ENCODE measurements around the gene EMILIN2.

EMILIN2 gene

GRCh38 chr18:2847317-2848246, 776 bp downstream of the EMILIN2 start:
- Histone ChIP-seq H3K9me2 (replicated peaks; ENCODE audit: control insufficient read depth, low read length) (no peaks in the 10 kb centered on the region), H3K27me3 (ENCODE audit: control insufficient read depth, low read length) (peaks cover 59% of the 10 kb centered on the region), H3K79me2 (ENCODE audit: control insufficient read depth, low read length) (no peaks in the 10 kb centered on the region), H3K4me3 (ENCODE audit: low read length) (peak overlapping the region; percentile 26; the same call in 1 of the 2 replicates), H3K4me2 (ENCODE audit: low read length) (peak overlapping the region; percentile 42), H3F3A (ENCODE audit: control insufficient read depth, insufficient read depth) (no peaks in the 10 kb centered on the region), H3K9me3 (ENCODE audit: control insufficient read depth, insufficient read depth, low read length) (no peaks in the 10 kb centered on the region), H3K27ac (ENCODE audit: low read depth, low read length) (no peak overlapping the region), H3K36me3 (ENCODE audit: control insufficient read depth, low read length) (no peaks in the 10 kb centered on the region), H4K20me1 (ENCODE audit: control insufficient read depth, insufficient read depth, low read depth, low read length) (no peaks in the 10 kb centered on the region), H3K4me1 (ENCODE audit: control insufficient read depth, low read length) (peaks cover 27% of the 10 kb centered on the region)
- TF ChIP-seq EZH2phosphoT487 (IDR thresholded peaks at IDR 0.05; ENCODE audit: borderline replicate concordance, low read length): no peak; the same call in 1 of the 2 replicates
- TF ChIP-seq, protein P1, sequence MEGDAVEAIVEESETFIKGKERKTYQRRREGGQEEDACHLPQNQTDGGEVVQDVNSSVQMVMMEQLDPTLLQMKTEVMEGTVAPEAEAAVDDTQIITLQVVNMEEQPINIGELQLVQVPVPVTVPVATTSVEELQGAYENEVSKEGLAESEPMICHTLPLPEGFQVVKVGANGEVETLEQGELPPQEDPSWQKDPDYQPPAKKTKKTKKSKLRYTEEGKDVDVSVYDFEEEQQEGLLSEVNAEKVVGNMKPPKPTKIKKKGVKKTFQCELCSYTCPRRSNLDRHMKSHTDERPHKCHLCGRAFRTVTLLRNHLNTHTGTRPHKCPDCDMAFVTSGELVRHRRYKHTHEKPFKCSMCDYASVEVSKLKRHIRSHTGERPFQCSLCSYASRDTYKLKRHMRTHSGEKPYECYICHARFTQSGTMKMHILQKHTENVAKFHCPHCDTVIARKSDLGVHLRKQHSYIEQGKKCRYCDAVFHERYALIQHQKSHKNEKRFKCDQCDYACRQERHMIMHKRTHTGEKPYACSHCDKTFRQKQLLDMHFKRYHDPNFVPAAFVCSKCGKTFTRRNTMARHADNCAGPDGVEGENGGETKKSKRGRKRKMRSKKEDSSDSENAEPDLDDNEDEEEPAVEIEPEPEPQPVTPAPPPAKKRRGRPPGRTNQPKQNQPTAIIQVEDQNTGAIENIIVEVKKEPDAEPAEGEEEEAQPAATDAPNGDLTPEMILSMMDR (IDR thresholded peaks at IDR 0.05; ENCODE audit: low read depth, low read length, poor library complexity, severe bottlenecking): no peak

DNA sequence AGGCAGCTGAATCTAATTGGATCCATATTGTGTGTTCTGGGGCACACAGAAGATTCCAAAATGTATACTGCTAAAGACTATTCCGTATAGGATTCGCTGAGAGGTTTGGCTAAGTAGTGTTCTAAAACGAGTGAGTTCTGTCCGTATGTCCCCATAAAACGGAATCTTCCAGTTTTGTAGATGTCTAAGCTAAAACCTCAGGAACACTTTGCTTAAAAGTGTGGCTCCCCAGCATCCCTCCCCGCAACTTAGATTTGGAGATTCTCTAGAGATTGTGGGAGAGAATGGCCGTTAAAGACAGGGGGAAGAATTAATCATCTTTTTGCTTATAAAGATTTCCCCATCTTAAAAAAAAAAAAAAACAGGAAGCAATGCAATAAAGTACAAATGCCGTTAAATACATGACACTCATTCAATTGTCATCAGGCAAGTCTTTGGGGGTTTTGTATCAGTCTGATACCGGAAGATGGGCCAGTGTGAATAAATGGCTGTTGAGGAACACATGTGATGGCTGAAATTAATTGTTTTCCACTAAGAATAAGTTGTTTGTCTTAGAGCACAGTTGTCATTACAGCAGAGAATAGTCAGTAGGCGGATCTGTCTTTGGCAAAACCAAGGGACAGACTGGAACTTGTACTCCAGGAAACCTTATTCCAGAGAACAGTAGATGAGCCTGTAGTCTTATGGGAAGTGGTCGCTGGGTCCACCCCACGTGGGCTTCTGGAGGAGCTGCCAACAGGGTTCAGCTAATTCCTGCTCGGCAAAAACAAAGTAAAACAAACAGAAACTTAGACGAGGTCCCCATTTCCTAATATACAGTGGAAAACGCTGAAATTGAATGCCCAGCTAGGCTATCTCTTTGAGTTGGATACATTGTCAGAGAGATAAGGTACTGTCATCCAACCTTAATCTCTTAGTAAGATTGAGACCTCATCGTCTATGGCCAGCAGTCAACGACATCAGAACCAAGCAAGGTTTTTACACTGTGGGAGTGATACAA, 1.7 kb downstream of the EMILIN2 start:
- H3K4me2 ChIP-seq (ENCODE audit: low read length): no peak overlapping the region
- peaks cover 58% of the 10 kb centered on the region for H3K27me3 ChIP-seq (ENCODE audit: control insufficient read depth, low read length)
- TF ChIP-seq, protein P1 (IDR thresholded peaks at IDR 0.05; ENCODE audit: low read depth, low read length, poor library complexity, severe bottlenecking): no peak
- TF ChIP-seq EZH2phosphoT487 (IDR thresholded peaks at IDR 0.05; ENCODE audit: borderline replicate concordance, low read length): peak; percentile 96; the same call in 1 of the 2 replicates
- no peak overlapping the region for H3K4me3 ChIP-seq (ENCODE audit: low read length)
- H3F3A ChIP-seq (ENCODE audit: control insufficient read depth, insufficient read depth): no peaks in the 10 kb centered on the region
- H3K27ac ChIP-seq (ENCODE audit: low read depth, low read length): no peak overlapping the region
- H3K9me2 ChIP-seq (replicated peaks; ENCODE audit: control insufficient read depth, low read length): no peaks in the 10 kb centered on the region
- H4K20me1 ChIP-seq (ENCODE audit: control insufficient read depth, insufficient read depth, low read depth, low read length): no peaks in the 10 kb centered on the region
- no peaks in the 10 kb centered on the region for H3K9me3 ChIP-seq (ENCODE audit: control insufficient read depth, insufficient read depth, low read length)
- no peaks in the 10 kb centered on the region for H3K79me2 ChIP-seq (ENCODE audit: control insufficient read depth, low read length)
- peaks cover 17% of the 10 kb centered on the region for H3K4me1 ChIP-seq (ENCODE audit: control insufficient read depth, low read length)
- no peaks in the 10 kb centered on the region for H3K36me3 ChIP-seq (ENCODE audit: control insufficient read depth, low read length)

- Histone ChIP-seq H3K27me3 (ENCODE audit: control insufficient read depth, low read length) (peaks cover 40% of the 10 kb centered on the region), H3F3A (ENCODE audit: control insufficient read depth, insufficient read depth) (no peaks in the 10 kb centered on the region), H4K20me1 (ENCODE audit: control insufficient read depth, insufficient read depth, low read depth, low read length) (no peaks in the 10 kb centered on the region)
Observed at GRCh38 chr18:2850816-2851215, 4.0 kb downstream of the EMILIN2 start.

More at GRCh38 chr18:2850816-2851215, 4.0 kb downstream of the EMILIN2 start:
- Histone ChIP-seq H3K36me3 (ENCODE audit: control insufficient read depth, low read length) (no peaks in the 10 kb centered on the region), H3K4me3 (ENCODE audit: low read length) (no peak overlapping the region), H3K9me2 (replicated peaks; ENCODE audit: control insufficient read depth, low read length) (no peaks in the 10 kb centered on the region), H3K79me2 (ENCODE audit: control insufficient read depth, low read length) (no peaks in the 10 kb centered on the region), H3K4me1 (ENCODE audit: control insufficient read depth, low read length) (peaks cover 12% of the 10 kb centered on the region), H3K27ac (ENCODE audit: low read depth, low read length) (no peak overlapping the region), H3K9me3 (ENCODE audit: control insufficient read depth, insufficient read depth, low read length) (no peaks in the 10 kb centered on the region), H3K4me2 (ENCODE audit: low read length) (no peak overlapping the region)
- no peak for TF ChIP-seq EZH2phosphoT487 (IDR thresholded peaks at IDR 0.05; ENCODE audit: borderline replicate concordance, low read length)
- TF ChIP-seq, protein P1 (IDR thresholded peaks at IDR 0.05; ENCODE audit: low read depth, low read length, poor library complexity, severe bottlenecking): no peak
